ENCODE measurements around the gene NAP1L4. TPM values are rescaled to one million over a fixed set of nuclear protein-coding genes. Genes with fewer than 3 reads are reported as not detected.

NAP1L4 gene
- total and polyA plus RNA-seq, 2 of the 8 experiments (the other 6 are each of a cell fraction or from before 2014, with no cell fraction given) = 75.8 to 194 TPM

DNA sequence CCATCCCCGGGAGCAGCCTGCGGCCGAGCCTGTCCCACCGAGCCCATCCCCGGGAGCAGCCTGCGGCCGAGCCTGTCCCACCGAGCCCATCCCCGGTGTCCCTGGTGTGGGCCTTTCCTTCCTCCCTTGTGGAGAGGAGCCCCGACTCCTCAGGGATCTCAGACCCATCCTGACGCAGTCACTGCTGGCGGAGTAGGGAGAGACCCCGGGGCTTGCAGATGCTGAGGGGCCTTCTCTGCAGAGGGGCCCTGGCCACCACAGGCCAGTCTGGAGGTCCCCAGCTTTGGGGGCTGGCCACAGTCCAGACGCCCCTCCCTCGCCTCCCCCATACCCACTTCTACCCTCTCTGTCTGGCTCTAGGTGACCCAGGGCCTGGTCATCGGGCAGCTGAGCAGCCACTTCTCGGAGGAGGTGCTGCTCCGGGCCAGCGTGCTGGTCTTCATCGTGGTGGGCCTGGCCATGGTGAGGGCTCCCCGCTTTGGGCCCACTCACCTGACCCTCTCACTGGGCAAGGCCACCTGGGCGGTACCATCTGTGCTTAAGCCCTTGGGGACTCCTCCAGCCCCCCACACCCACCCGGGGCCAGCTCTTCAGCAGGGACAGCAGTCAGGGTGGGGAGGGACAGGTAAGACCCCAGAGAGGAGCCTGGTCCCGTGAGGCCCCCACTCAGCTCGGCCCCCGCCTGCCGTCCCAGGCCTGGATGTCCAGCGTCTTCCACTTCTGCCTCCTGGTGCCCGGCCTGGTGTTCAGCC, 70.2 kb downstream of the NAP1L4 start (continued):
- TF ChIP-seq SUZ12 (IDR thresholded peaks at IDR 0.05; ENCODE audit: low read length) (no peak), TCF12 (IDR thresholded peaks at IDR 0.05; ENCODE audit: low read depth, low read length) (no peak), SAP30 (IDR thresholded peaks at IDR 0.05; ENCODE audit: insufficient read depth, insufficient replicate concordance, low read length) (no peak), BRCA1 (IDR thresholded peaks at IDR 0.05; ENCODE audit: low read depth, low read length) (no peak), NANOG (IDR thresholded peaks at IDR 0.05; ENCODE audit: insufficient read depth, low read depth, low read length, poor library complexity, severe bottlenecking) (no peak), GABPA (IDR thresholded peaks at IDR 0.05; ENCODE audit: borderline replicate concordance, insufficient read depth, low read length) (no peak), KDM4A (IDR thresholded peaks at IDR 0.05; ENCODE audit: low read depth, low read length, severe bottlenecking) (no peak), CBX8 (IDR thresholded peaks at IDR 0.05; ENCODE audit: borderline replicate concordance, low read depth, low read length) (no peak), ZNF274 (IDR thresholded peaks at IDR 0.05; ENCODE audit: borderline replicate concordance, extremely low read depth, low read length) (no peak)

All from H1 (cell line).